ENCODE data around the gene RAC2.

The RAC2 gene

DNA sequence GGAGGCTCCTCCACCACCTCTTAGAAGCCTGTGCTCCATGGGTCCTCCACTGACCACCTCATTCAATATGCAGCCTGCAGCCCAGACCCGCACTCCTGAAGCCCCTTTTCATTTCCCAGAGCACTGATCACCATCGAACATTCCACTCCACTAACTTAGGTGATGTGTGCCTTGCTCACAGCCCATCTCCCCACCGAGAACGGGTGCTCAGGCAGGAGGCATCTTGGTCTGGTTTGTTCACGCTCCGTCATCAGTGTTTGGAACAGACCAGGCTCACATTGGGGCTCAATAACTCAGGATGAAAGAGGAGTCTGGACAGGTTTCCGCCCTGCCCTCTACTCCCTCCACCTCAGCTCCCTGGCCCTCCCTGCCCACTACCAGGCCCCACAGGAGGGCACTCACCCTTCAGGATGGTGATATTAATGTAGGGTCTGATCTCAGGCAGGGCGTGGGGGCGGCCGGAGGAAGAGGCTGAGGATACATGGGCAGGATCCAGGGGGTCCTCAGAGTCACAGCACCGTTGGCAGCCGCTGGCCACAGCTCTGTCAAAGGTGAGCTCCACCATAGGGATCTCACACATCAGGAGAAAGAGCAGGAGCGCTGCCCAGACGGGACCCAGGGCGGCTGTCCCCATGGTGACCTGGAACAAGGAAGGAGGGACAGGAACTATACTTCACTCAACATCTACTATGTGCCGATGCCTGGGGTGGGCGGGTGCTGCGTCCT lies 59.1 kb downstream of the RAC2 start:
- no peak for FAIRE-seq

GRCh38 chr22:37184380-37184755 lies 59.7 kb downstream of the RAC2 start:
- FAIRE-seq, result no peak

GRCh38 chr22:37183432-37184379 lies 60.4 kb downstream of the RAC2 start:
- FAIRE-seq, result no peak

- FAIRE-seq, result no peak
Observed at GRCh38 chr22:37182949-37183245, 61.2 kb downstream of the RAC2 start.

DNA sequence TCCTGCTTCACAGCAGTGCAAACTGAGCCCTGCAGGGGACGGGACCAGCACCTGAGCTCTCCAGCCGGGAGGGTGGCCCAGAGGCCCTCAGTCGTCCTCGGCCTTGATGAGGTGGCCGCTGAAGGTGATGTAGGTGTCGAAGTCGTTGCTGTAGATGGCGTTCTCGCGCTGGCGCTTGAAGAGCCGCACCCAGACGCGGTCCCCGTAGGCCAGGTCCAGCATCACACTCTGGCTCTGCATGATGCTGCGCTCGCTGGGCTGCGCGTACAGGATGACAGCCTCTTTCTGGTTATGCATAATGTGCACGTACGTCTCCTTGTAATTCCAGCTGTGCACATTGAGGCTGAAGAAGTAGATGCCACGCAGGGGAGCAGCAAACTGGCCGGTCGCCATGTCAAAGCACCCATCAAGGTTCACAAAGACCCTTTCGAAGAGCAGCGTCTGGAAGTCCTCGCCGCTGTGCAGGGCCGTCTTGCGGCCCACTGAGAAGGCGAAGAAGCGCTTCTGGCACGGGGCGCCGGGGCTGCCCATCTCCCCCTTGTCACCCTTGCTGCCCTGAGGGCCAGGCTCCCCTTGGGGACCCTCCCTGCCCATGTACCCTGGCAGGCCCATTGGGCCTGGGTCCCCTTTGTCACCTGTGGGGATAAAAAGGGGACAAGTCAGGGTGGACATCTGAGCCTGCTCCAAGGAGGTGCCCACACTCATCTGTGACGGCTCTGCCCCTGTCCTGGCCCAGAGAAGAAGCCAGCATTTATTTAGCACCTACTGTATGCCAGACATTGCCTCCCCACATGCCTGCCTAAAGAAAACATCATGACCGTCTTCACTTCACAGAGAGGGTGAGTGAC lies 61.7 kb downstream of the RAC2 start:
- no peak for FAIRE-seq

DNA sequence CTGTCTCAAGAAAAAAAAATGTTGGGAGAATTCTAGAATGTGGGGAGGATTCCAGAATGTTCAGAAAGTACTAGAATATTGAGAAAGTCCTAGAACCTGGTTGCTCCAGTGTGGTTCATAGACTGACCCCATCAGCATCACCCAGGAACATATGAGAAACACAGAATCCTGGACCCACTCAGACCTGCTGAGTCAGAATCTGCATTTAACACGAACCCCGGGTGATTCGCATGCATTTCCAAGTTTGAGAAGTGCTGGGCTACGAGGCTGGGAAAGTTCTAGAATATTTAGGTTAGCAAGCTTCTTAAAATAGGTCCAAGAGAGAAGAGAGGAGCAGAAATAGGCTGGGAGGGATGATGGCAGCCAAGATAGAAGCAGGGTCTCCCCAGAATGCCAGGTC lies 62.4 kb downstream of the RAC2 start:
- no peak for FAIRE-seq

DNA sequence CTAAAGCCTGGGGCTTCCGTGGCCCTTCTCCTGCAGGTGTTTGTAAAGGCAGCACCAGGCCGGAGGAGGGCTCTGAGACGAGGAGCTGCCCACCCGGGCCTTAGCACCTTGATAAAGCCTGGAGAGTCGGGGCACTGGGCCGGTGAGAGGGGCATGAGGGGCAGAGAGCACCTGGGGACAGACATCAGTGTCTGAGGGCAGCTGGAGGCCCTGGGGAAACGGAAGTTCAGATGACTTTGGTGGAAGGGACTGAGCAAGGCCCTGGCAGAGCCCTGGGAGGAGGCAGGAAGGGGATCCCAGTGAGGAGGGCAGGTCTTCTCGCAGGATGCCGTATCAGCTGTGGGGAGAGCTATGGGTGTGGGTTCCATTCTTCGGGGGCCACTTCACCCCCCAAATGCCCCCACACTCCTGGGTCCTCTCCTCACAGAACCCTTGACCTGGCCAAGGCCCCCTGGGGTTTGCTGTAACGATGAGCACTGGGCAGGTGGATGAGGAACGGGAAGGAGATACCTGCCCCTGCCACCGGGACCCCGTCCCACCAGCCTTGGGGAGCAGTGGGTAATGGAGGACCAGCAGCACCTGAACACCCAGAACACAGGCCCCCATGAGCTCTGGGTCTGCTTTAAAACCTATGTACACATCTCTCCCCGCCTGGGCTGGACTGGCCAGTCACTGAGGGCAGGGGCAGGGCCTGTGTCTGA lies 63.4 kb downstream of the RAC2 start:
- FAIRE-seq, result no peak

DNA sequence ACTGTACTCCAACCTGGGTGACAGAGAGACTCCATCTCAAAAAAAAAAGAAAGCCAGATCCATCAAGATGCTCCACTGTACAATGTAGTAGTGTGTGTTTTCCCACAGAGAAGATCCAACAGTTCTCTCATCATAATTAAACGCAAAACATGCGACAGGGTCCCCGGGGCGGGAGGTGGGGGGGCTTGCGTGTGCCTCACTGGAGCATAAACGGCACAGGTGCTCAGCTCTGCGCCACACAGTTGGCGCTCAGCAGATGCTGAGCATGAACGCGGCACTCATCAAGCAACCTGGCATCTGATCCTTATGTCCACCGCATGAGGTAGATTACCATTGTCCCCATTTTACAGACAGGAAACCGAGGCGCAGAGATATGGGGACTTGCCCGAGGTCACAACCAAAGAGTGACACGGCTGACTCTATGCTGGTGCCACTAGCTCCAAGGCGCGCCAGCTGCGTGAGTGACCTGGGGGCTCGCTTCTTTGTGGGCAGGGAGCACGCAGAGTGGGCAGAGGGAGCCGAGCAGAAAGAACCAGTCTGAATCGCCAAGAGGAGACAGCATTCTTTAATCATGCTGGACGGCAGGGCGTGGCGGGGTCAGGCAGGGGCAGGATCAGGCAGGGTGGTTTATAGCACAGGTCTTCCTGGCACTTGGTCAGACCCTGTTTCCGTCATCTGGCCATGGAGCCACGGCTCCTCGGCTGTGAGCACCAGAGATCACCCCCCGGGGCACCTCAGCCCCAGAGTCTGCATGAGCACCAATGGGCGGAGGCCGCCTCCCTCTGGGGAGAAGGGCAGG lies 64.2 kb downstream of the RAC2 start:
- FAIRE-seq, result no peak

DNA sequence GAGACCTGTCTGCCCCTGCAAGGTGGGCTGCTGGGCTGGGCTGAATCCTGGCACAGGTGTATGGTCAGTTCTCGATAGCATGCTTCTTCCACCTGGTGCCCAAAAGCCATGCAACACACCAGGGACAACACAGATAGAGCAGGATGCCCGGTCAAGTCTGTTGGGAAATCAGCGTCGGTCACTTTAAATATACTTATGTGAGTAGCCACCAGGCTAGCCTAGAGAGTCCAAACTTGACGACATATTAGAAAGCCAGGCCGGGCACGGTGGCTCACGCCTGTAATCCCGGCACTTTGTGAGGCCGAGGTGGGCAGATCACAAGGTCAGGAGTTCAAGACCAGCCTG lies 65.0 kb downstream of the RAC2 start:
- FAIRE-seq, result no peak

- no peak for FAIRE-seq
Observed at GRCh38 chr22:37178350-37179125, 65.5 kb downstream of the RAC2 start.

DNA sequence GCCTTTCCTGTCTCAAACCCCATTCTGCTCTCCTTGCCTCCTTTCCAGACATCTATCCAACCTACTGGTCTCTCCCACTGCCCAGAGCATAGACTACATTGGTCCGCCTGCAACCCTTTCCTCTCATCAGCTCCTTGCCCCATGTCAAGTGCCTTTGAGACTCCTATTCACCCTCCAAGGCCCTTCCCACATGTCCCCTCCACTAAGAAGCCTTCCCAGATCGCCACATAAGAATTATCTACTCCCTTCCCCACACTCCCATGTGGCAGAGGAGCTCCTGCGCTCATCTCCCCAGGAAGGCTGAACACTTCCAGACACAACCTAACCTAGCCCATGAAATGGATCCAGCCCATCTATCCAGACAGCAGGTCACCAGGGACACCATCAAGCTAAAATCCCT lies 66.3 kb downstream of the RAC2 start:
- no peak for FAIRE-seq

DNA sequence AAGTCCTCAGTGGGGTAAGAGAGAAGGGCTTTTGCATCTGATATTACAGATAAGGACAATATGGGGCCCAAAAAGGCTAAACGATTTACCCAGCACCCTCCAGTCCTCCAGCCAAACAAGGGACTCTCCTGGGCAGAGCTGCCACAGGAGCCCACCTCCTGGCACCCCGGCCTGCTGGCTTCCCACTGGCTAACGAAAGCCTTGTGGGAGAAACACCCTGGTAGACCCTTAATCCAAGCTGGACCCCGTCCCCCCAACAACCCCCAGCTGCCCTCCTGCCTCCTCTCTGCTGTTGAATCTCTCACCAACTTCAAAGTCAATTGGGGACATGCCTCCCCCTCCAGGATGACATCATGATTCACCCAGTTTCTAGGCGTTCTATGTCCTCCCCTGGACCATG lies 66.8 kb downstream of the RAC2 start:
- FAIRE-seq, result no peak

DNA sequence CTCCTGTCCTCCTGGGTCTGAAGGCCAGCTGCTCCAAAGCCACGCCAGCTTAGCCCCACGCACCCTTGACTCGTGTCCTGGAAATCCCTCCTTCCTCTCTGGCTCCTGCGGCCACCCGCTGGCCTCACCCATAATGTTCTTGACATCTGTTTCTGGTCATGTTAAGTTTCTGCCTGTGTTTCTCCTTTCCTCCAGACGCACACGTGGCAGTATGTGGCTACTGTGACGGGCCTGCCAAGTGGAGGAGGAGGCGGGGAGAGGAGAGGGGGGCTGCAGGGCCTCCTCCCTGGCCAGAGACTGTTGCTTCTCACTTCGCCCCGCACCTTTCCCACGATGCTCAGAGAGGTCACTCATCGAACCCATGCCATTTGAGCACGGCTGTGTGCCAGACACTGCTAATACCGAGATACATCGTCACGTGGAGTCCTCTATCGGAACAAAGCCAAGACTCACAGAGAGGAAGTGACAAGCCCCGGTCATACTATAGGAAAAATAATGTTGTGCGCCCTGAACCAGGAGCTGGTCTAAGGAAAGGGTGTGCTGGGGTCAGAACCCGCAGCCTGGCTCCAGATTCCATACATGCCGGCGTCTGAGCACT lies 67.5 kb downstream of the RAC2 start:
- peak; percentile 62 for FAIRE-seq

- no peak for FAIRE-seq
Observed at GRCh38 chr22:37175414-37176281, 68.4 kb downstream of the RAC2 start.
